ENCODE results near the gene CD59.

DNA sequence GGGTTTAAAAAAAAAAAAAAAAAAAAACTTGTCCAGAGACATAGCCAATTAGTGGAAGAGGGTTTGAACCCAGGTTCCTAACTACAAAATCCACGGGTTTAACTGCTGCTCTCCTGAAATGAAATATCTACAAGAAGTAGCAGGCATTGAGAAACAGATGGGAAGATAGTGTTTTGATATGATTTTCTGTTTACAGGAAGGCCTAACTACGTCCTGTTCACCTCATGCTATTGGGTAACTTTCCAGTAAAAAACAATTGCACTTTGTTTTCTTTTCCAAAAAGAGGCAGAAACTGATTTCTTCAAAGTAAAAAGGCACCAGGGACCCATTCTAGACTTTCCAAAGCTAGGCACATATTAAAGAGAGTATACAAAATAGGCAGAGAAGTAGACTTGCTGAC is 29.7 kb downstream of the CD59 start:
- no peak for TF ChIP-seq EP300 (IDR thresholded peaks at IDR 0.05)
- TF ChIP-seq POLR2A (IDR thresholded peaks at IDR 0.05), result no peak
- TF ChIP-seq CTCF (IDR thresholded peaks at IDR 0.05), result no peak
